HCT116 (cell line): ENCODE data around the gene CLTC.

Experiments
- CTCF ChIP-seq, 3 experiments: fragments of 200-600 bp in 1 of 3; sonication (generic) in 1 of 3; IDR thresholded peaks in 2 of 3; conservative IDR thresholded peaks in 1 of 3; 2 replicates each; pipeline ENCODE4 v1.5.1; 2012 to 2017; ENCODE audit warnings: low read depth in 2 of 3, low read length in 2 of 3, antibody characterized with exemption in 1 of 3, borderline replicate concordance in 1 of 3, control low read depth in 1 of 3, mild to moderate bottlenecking in 1 of 3, mixed read lengths in 1 of 3, mixed run types in 1 of 3, moderate library complexity in 1 of 3; ENCODE audit not compliant: insufficient read depth in 1 of 3
- MAX ChIP-seq: IDR thresholded peaks from 2 replicates; pipeline ENCODE4 v1.6.1; 2012
- POLR2A ChIP-seq: IDR thresholded peaks from 2 replicates; pipeline ENCODE4 v1.7.0; 2011; ENCODE audit warnings: borderline replicate concordance; ENCODE audit not compliant: insufficient read depth, insufficient read length; ENCODE audit errors: extremely low read depth

GRCh38 chr17:59627274-59627673 is 7.6 kb downstream of the CLTC start:
- TF ChIP-seq MAX, result no peak
- no peak for TF ChIP-seq CTCF (IDR thresholded peaks at IDR 0.05 in 2 of 3, conservative IDR thresholded peaks at IDR 0.05 in 1 of 3; ENCODE audit: borderline replicate concordance in 1 of 3, insufficient read depth in 1 of 3, low read depth in 2 of 3, low read length in 2 of 3)
- TF ChIP-seq POLR2A, result no peak
